GM19023 (cell line): ENCODE data around the gene TRIM65.

Source experiments
- ATAC-seq: cut with Tn5 transposase; IDR thresholded peaks from one replicate; pipeline ENCODE4 v1.9.1; 2021; ENCODE audit warnings: mild to moderate bottlenecking, moderate library complexity; ENCODE audit not compliant: unreplicated experiment

TRIM65 gene, protein sequence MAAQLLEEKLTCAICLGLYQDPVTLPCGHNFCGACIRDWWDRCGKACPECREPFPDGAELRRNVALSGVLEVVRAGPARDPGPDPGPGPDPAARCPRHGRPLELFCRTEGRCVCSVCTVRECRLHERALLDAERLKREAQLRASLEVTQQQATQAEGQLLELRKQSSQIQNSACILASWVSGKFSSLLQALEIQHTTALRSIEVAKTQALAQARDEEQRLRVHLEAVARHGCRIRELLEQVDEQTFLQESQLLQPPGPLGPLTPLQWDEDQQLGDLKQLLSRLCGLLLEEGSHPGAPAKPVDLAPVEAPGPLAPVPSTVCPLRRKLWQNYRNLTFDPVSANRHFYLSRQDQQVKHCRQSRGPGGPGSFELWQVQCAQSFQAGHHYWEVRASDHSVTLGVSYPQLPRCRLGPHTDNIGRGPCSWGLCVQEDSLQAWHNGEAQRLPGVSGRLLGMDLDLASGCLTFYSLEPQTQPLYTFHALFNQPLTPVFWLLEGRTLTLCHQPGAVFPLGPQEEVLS

GRCh38 chr17:75896415-75897159, at the start of gene TRIM65:
Gene TRIM65, minus strand, starts transcription at chr17:75896951. Its CDS starts 14 bp downstream, at chr17:75896937.
- ATAC-seq = peak; percentile 68

DNA sequence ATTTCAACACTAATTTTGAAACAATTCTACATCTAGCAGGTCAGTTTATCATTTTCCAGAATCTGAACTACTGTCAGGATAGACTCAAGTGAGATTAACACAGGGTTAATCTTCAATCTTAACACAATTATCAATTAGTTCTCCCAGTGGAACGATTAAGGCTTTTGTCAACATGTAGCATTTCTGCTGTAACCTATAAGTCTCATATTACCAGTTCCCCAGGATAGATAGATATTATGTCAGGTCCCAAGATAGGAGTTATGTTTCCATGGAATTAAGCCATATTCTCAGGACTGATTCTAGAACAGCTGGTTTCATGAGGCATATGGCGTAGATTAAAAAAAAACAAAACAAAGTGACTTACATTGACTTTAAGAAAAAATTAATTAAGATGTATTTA, 48.5 kb upstream of the TRIM65 start:
- no peak for ATAC-seq

GRCh38 chr17:75943491-75943890, 46.7 kb upstream of the TRIM65 start:
- ATAC-seq = no peak

DNA sequence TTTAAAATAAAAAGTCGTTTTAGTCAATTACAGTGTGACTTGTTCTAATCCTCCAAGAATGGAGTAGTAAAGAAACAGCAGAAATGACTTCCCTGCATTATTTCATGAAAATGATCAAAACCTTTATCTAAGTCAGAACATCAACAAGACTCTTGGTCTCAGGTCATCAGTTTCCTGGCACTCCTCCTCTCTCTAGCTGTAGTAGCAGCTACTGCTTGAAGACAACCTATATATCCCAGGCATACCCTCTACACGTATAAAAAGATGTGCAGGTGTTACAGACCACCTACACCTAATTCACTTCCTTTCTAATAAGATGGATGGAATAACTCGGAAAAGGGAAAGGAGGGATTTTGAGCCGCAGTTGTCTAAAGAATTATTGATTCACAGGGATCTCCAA, 45.7 kb upstream of the TRIM65 start:
- ATAC-seq = no peak

GRCh38 chr17:75941442-75941819, 44.7 kb upstream of the TRIM65 start:
- no peak for ATAC-seq

- ATAC-seq = peak; percentile 90
Observed at GRCh38 chr17:75940727-75941441, 44.1 kb upstream of the TRIM65 start, which contains the start of gene FBF1. Gene FBF1, minus strand, starts transcription at chr17:75941042. Its CDS starts 2,893 bp downstream, at chr17:75938149.

DNA sequence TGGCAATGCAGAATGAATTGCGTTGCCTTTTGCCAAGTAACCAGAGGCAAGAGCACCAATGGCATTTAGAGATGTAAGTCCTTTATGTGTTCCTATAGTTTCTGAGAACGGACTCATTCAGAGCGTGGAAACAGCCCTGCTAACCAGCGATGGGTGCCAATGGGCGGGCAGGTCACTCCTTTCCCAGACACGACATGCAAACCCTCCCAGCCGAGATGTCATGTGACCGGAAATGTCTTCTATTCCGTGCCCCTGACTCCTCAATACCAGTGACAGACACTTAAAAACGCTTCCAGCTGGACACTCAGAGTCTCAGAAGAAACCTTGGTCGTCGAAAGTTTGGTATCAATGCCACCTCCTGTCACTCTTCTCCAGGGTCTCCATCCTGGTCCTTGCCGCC, 40.9 kb upstream of the TRIM65 start:
- no peak for ATAC-seq

DNA sequence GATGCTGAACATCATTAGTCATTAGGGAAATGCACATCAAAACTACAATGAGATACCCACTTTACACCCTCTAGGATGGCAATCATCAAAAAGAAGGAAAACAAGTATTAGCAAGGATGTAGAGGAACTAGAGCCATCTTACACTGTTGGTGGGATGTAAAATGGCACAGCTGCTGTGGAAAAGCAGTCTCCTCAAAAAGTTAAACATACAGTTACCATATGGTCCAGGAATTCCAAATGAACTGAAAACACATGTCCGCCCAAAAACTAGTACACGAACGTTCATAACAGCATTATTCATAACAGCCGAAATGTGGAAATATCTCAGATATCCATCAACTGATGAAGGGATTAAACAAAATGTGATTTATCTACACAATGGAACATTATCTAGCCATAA, 37.1 kb upstream of the TRIM65 start:
- no peak for ATAC-seq

DNA sequence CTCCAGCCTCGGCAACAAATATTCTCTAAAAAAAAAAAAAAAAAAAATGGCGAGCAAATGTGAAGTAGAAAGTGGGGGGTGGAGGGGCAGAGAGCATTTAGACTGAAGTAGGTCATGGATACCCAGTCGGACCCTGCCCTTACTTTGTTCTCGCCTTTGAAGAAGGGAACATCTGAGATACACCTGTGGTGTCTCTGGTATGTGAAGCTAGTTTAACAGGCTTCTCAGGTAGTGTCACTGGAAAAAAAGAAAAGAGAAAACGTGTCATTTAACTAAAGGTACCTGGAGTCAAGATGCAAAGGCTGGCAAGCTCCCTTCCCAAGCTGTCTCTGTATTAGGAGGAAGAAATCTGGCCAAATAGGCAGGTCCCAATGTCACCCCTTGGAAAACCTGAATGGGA, 36.1 kb upstream of the TRIM65 start:
- no peak for ATAC-seq

GRCh38 chr17:75931062-75931461, 34.3 kb upstream of the TRIM65 start:
- ATAC-seq = no peak

- no peak for ATAC-seq
Observed at GRCh38 chr17:75927286-75927922, 30.7 kb upstream of the TRIM65 start.

DNA sequence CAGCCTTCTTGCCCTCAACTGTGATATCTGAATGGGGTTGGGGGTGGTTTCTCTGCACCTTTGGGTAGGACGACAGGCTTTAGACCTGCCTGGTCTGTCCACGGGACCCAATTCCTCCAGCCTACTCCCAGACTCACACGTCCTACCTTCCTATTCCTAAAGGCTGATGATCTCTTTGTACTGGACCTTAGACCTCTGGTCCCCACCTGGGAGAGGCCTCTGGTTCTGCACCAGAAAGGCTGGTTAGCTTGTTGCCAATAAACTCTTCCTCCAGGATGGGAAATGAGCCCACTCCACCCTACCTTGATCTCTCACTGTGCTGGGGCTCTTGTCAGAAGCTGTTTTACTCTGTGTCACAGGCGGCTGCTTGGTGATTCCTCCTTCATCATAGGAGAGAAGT, 29.7 kb upstream of the TRIM65 start:
- ATAC-seq = no peak

GRCh38 chr17:75925912-75926311, 29.2 kb upstream of the TRIM65 start:
- ATAC-seq = no peak

- no peak for ATAC-seq
Observed at GRCh38 chr17:75925103-75925502, 28.4 kb upstream of the TRIM65 start.

- no peak for ATAC-seq
Observed at GRCh38 chr17:75922963-75923874, 26.5 kb upstream of the TRIM65 start.

DNA sequence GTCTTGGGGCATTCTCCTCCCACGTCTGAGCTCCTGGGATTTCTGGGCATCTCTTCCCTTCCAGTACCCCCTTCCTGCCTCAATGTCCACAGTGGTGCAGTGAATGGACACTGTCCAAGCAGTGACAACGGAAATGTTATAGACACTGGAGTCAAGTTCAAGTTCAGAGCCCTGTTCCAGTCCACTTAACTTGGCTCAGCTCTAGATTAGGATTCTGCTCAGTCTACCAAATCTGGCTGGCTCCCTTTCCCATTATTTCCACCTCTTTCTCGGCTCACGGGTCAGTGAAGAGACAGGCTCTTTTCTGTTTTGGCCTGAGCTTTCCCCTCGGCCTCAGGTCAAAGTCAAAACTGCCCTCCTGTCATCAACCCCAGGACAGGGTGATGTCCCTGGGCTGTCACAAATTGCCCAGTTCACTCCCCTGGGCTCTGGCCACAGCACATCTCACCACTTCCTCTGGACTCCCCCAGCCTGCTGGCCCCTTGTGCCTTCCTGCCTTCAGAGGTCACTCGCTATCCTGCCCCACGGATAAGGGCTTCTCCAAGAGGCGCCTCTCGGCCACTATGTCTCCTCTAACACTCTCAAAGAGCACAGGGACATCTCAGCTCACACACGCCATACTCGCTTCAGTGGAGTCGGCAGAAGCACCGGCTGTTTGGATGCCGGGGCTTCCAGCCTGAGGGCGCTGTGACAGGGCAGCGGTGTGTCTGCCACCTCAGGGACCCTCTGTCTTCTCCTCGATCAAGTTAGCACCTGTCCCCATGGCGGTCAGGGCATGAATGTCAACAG, 25.6 kb upstream of the TRIM65 start:
- no peak for ATAC-seq

- ATAC-seq = no peak
Observed at GRCh38 chr17:75921596-75921995, 24.8 kb upstream of the TRIM65 start.

DNA sequence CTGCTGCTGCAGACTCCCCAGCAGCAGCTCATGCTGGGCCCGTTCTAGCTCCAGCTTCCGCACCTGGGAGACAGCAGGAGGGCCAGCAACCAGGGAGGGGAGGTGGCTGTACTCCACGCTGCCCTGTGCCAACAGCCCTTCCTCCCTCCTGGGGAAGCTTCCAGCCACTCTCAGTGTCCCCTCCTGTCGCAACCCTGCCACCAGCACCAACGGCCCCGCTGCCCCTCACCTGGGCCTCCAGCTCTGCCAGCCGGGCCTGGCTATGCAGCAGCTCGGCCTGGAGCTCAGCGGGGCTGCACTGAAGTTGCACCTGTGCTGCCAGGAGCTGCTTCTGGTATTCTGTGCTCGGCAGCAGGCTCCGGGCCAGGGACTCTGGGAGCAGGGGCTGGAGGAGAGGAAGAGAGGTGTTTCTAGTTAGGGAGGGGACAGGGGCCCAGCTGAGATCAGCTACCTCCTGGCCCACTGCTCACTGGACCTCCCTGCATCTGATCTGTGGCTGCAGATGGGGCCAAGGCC, 23.4 kb upstream of the TRIM65 start:
- ATAC-seq = no peak

GRCh38 chr17:75919611-75920010, 22.9 kb upstream of the TRIM65 start:
- ATAC-seq = no peak
